HepG2 (cell line): ENCODE measurements around the gene DNAJC18.

Experiments
- ARID4A ChIP-seq: sonication (generic); formaldehyde crosslinking; IDR thresholded peaks from 2 replicates; pipeline ENCODE4 v1.5.0; 2020; ENCODE audit warnings: mild to moderate bottlenecking, missing genetic modification reagents, borderline replicate concordance
- ASH2L ChIP-seq: fragments of 300-600, 200-600 bp; sonication (generic); IDR thresholded peaks from 2 replicates; pipeline ENCODE4 v1.7.0; 2017; ENCODE audit warnings: low read depth, mild to moderate bottlenecking, moderate library complexity, mixed read lengths, low read length; ENCODE audit not compliant: insufficient read length
- FOXP4 ChIP-seq: sonication (generic); formaldehyde crosslinking; IDR thresholded peaks from 2 replicates; pipeline ENCODE4 v1.4.0; 2020; ENCODE audit warnings: missing genetic modification reagents
- JUNB ChIP-seq: sonication (generic); formaldehyde crosslinking; IDR thresholded peaks from 2 replicates; pipeline ENCODE4 v1.8.0; 2022; ENCODE audit warnings: missing genetic modification reagents, mild to moderate bottlenecking, borderline replicate concordance
- MED13 ChIP-seq: sonication (generic); formaldehyde crosslinking; IDR thresholded peaks from 2 replicates; pipeline ENCODE4 v1.5.0; 2020; ENCODE audit warnings: missing genetic modification reagents
- NBN ChIP-seq: fragments of 450-650 bp; conservative IDR thresholded peaks from 2 replicates; pipeline ENCODE4 v1.6.1; 2017
- PHF8 ChIP-seq: sonication (generic); formaldehyde crosslinking; IDR thresholded peaks from 2 replicates; pipeline ENCODE4 v1.5.0; 2020; ENCODE audit warnings: missing genetic modification reagents
- POLR2A ChIP-seq, 2 experiments: IDR thresholded peaks; 2 replicates each; pipeline ENCODE4 v1.6.1; 2011; ENCODE audit warnings: low read depth in 2 of 2, low read length in 2 of 2, mild to moderate bottlenecking in 1 of 2, moderate library complexity in 1 of 2; ENCODE audit not compliant: insufficient read depth in 1 of 2
- POLR2AphosphoS2 ChIP-seq: IDR thresholded peaks from 2 replicates; pipeline ENCODE4 v1.6.1; 2011; ENCODE audit warnings: low read depth, low read length, improper control_type of control experiment
- SMAD3 ChIP-seq: sonication (generic); formaldehyde crosslinking; IDR thresholded peaks from 2 replicates; pipeline ENCODE4 v1.4.0; 2020; ENCODE audit warnings: missing genetic modification reagents
- ZNF274 ChIP-seq: sonication (generic); formaldehyde crosslinking; IDR thresholded peaks from 2 replicates; pipeline ENCODE4 v1.5.1; 2020; ENCODE audit warnings: mild to moderate bottlenecking, missing genetic modification reagents
- ZNF776 ChIP-seq: sonication (generic); formaldehyde crosslinking; IDR thresholded peaks from 2 replicates; pipeline ENCODE4 v1.4.0; 2020; ENCODE audit warnings: mild to moderate bottlenecking, missing genetic modification reagents

DNA sequence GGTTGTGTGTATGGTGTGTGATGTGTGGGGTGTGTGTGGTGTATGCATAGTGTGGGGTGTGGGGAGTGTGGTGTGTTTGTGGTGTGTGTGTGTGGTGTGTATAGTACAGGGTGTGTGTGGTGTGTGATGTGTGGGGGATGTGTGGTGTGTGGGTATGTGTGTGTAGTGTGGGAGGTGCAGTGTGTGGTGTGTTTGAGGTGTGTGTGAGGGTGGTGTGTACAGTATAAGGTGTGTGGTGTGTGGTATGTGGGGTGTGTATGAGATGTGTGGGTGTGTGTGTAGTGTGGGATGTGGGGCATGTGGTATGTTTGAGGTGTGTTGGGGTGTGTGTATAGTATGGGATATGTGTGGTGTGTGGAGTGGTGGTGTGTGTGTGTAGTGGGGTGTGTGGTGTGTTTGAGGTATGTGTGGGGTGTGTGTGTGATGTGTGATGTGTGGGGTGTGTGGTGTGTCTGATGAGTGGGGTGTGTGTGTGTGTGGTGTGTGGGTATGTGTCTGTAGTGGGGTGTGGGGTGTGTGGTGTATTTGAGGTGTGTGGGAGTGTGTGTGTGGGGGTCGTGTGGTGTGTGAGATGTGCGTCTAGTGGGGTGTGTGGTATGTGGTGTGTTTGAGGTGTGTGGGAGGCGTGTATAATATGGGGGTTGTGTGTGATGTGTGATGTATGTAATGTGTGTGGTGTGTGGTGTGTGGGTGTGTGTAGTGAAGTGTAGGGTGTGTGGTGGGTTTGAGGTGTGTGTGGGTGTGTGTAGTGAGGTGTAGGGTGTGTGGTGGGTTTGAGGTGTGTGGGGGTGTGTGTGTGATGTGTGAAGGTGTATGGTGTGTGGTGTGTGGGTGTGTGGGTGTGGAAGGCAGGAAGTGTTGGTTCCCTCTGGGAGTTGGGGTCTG, 14.6 kb upstream of the DNAJC18 start:
- TF ChIP-seq NBN, result no peak
- TF ChIP-seq ASH2L, result no peak
- TF ChIP-seq MED13 (CRISPR knock-in tag), result no peak
- no peak for TF ChIP-seq FOXP4 (CRISPR knock-in tag)
- no peak for TF ChIP-seq SMAD3
- TF ChIP-seq ZNF274 (CRISPR knock-in tag), result no peak
- no peak for TF ChIP-seq JUNB (CRISPR knock-in tag)
- TF ChIP-seq PHF8 (CRISPR knock-in tag), result no peak
- TF ChIP-seq POLR2A (IDR thresholded peaks at IDR 0.05; ENCODE audit: insufficient read depth in 1 of 2, low read depth in 2 of 2, low read length in 2 of 2), result no peak
- no peak for TF ChIP-seq ARID4A (CRISPR knock-in tag)
- no peak for TF ChIP-seq ZNF776 (CRISPR knock-in tag)
- no peak for TF ChIP-seq POLR2AphosphoS2
